DOHH2 (cell line): ENCODE measurements around the gene BNC2.

Source experiments
- H3F3A ChIP-seq: fragments of 200-600 bp; sonication (generic), shearing (Covaris generic); 2 replicates; pipeline ENCODE4 v1.6.0; 2016; ENCODE audit warnings: antibody characterized with exemption, mild to moderate bottlenecking; ENCODE audit not compliant: control insufficient read depth, insufficient read depth
- H3K27ac ChIP-seq: fragments of 200-600 bp; sonication (generic); 2 replicates; pipeline ENCODE4 v1.5.1; 2014; ENCODE audit warnings: low read depth, mild to moderate bottlenecking, low read length, moderate library complexity
- H3K27me3 ChIP-seq: fragments of 200-600 bp; sonication (generic); 2 replicates; pipeline ENCODE4 v1.6.1; 2014; ENCODE audit warnings: mild to moderate bottlenecking, low read length, mixed read lengths; ENCODE audit not compliant: control insufficient read depth
- H3K36me3 ChIP-seq: fragments of 200-600 bp; sonication (generic); 2 replicates; pipeline ENCODE4 v1.6.1; 2014; ENCODE audit warnings: mild to moderate bottlenecking, low read length, moderate library complexity, mixed read lengths; ENCODE audit not compliant: control insufficient read depth
- H3K4me1 ChIP-seq: fragments of 200-600 bp; sonication (generic); 2 replicates; pipeline ENCODE4 v1.6.1; 2014; ENCODE audit warnings: mild to moderate bottlenecking, low read length, mixed read lengths; ENCODE audit not compliant: control insufficient read depth
- H3K4me2 ChIP-seq: fragments of 200-600 bp; sonication (generic); 2 replicates; pipeline ENCODE4 v1.6.0; 2014; ENCODE audit warnings: mild to moderate bottlenecking, low read length, moderate library complexity
- H3K4me3 ChIP-seq: fragments of 200-600 bp; sonication (generic); 2 replicates; pipeline ENCODE4 v1.5.1; 2014; ENCODE audit warnings: mild to moderate bottlenecking, low read length, mixed read lengths
- H3K79me2 ChIP-seq: fragments of 200-600 bp; sonication (generic); 2 replicates; pipeline ENCODE4 v1.6.1; 2014; ENCODE audit warnings: mild to moderate bottlenecking, low read length, mixed read lengths; ENCODE audit not compliant: control insufficient read depth
- H3K9me2 ChIP-seq: fragments of 200-600 bp; sonication (generic); replicated peaks from 2 replicates; pipeline ENCODE4 v1.6.1; 2014; ENCODE audit warnings: mild to moderate bottlenecking, low read length, mixed read lengths; ENCODE audit not compliant: control insufficient read depth
- H3K9me3 ChIP-seq: fragments of 200-600 bp; sonication (generic); 2 replicates; pipeline ENCODE4 v1.6.1; 2014; ENCODE audit warnings: antibody characterized with exemption, low read length, mixed read lengths; ENCODE audit not compliant: control insufficient read depth, insufficient read depth
- H4K20me1 ChIP-seq: fragments of 200-600 bp; sonication (generic); 2 replicates; pipeline ENCODE4 v1.6.0; 2014; ENCODE audit warnings: low read depth, mild to moderate bottlenecking, antibody characterized with exemption, low read length, moderate library complexity; ENCODE audit not compliant: control insufficient read depth, insufficient read depth
- EZH2phosphoT487 ChIP-seq: fragments of 200-600 bp; sonication (generic); IDR thresholded peaks from 2 replicates; pipeline ENCODE4 v1.6.1; 2017; ENCODE audit warnings: borderline replicate concordance, mild to moderate bottlenecking, antibody characterized with exemption, low read length, moderate library complexity, mixed read lengths
- TF ChIP-seq, protein P1 (sequence below): fragments of 200-600 bp; sonication (generic); IDR thresholded peaks from one replicate; pipeline ENCODE4 v1.5.1; 2014; ENCODE audit warnings: antibody characterized with exemption, mild to moderate bottlenecking, low read depth, low read length; ENCODE audit not compliant: poor library complexity, severe bottlenecking

The BNC2 gene

DNA sequence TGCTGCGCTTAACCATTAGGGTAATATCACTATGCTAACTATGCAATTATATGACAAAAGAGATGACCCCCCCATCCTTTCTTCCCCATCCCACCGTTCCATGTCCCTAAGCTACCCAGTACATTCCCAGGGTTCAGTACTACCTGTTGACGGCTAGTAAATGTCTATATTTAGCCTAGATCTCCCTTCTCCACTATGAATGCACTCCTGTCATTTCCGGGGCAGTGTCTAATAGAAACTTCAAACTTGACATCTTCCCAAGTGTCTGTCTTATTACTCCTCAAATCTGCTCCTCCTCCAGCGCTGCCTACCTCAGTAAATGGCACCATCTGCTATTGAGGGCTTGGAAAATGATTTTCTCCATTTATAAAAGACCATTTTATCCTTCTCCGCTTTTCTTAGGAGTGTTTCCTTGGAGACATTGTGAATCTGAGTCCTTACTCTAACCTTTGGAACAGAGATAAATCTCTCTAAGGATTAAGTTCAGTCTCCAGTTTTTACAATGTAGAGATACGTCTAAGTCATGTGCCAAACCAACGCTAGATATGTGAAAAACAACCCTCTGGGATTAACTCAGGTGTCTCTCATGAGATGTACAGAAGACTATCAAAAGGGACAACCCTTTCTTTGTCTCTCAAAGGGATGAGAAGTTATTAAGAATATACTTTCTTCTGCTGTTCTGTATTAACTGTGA lies 114.9 kb downstream of the BNC2 start:
- no peaks in the 10 kb centered on the region for H3K36me3 ChIP-seq

DNA sequence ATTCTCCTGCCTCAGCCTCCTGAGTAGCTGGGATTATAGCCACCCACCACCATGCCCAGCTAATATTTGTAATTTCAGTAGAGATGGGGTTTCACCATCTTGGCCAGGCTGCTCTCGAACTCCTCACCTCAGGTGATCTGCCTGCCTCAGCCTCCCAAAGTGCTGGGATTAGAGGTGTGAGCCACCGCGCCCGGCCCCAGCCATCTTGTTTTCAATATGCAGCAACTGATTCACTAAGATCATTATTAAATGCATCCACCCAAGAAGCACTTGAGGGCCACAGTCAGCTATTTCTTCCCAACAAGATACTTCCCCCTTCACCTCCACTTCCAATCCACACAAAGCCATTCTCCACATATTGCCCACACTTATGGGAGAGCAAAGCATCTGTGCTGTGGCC lies 115.8 kb downstream of the BNC2 start:
- Histone ChIP-seq H3K4me3 (no peak overlapping the region), H3K79me2 (no peaks in the 10 kb centered on the region), H3K27ac (no peak overlapping the region), H4K20me1 (no peaks in the 10 kb centered on the region), H3K4me1 (no peaks in the 10 kb centered on the region), H3K9me3 (no peaks in the 10 kb centered on the region), H3K27me3 (no peaks in the 10 kb centered on the region), H3K9me2 (no peaks in the 10 kb centered on the region), H3K4me2 (no peak overlapping the region), H3F3A (no peaks in the 10 kb centered on the region), H3K36me3 (no peaks in the 10 kb centered on the region)
- no peak for TF ChIP-seq EZH2phosphoT487
- TF ChIP-seq, protein P1, sequence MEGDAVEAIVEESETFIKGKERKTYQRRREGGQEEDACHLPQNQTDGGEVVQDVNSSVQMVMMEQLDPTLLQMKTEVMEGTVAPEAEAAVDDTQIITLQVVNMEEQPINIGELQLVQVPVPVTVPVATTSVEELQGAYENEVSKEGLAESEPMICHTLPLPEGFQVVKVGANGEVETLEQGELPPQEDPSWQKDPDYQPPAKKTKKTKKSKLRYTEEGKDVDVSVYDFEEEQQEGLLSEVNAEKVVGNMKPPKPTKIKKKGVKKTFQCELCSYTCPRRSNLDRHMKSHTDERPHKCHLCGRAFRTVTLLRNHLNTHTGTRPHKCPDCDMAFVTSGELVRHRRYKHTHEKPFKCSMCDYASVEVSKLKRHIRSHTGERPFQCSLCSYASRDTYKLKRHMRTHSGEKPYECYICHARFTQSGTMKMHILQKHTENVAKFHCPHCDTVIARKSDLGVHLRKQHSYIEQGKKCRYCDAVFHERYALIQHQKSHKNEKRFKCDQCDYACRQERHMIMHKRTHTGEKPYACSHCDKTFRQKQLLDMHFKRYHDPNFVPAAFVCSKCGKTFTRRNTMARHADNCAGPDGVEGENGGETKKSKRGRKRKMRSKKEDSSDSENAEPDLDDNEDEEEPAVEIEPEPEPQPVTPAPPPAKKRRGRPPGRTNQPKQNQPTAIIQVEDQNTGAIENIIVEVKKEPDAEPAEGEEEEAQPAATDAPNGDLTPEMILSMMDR = no peak

More for the DNA sequence above, 114.9 kb downstream of the BNC2 start:
- no peak overlapping the region for H3K4me2 ChIP-seq
- H3K27ac ChIP-seq = no peak overlapping the region
- H3F3A ChIP-seq = no peaks in the 10 kb centered on the region
- H3K79me2 ChIP-seq = no peaks in the 10 kb centered on the region
- no peaks in the 10 kb centered on the region for H3K9me2 ChIP-seq
- no peaks in the 10 kb centered on the region for H3K4me1 ChIP-seq
- no peaks in the 10 kb centered on the region for H3K9me3 ChIP-seq
- H4K20me1 ChIP-seq = no peaks in the 10 kb centered on the region
- TF ChIP-seq, protein P1 = no peak
- no peak for TF ChIP-seq EZH2phosphoT487
- H3K27me3 ChIP-seq = no peaks in the 10 kb centered on the region
- no peak overlapping the region for H3K4me3 ChIP-seq

DNA sequence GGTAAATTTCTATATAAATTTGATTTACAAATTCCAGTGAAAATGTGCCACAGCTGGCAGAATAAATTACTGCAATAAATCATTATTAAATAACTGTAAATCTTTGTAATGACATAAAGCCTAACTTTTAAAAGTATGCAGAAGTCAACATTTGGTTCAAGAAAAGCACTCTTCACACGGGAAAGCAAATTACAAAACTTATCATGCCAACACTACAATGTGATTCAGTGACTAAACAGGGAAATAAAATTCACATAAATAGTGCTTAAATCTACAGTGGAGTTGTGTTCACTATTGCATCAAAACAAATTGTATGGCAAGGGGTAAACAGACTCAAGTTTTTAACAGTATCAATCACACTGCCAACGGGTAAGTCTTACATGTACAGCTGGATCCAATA lies 117.2 kb downstream of the BNC2 start:
- Histone ChIP-seq H3K27me3 (no peaks in the 10 kb centered on the region), H4K20me1 (no peaks in the 10 kb centered on the region), H3K36me3 (no peaks in the 10 kb centered on the region), H3K9me3 (no peaks in the 10 kb centered on the region), H3K9me2 (no peaks in the 10 kb centered on the region), H3F3A (no peaks in the 10 kb centered on the region), H3K4me3 (no peak overlapping the region), H3K27ac (no peak overlapping the region), H3K4me1 (no peaks in the 10 kb centered on the region), H3K79me2 (no peaks in the 10 kb centered on the region), H3K4me2 (no peak overlapping the region)
- TF ChIP-seq, protein P1 = no peak
- TF ChIP-seq EZH2phosphoT487 = no peak
